Measurements from ENCODE around the gene TUBA1B. TPM values are rescaled to one million over a fixed set of nuclear protein-coding genes. Genes with fewer than 3 reads are reported as not detected.
A peak's percentile ranks its signal among the peaks of the same experiment; 100 is the strongest.
"Not testable (repeated sequence)": the region's sequence is repeated elsewhere in the genome, so short reads cannot be mapped to it uniquely, and the experiment has no call there.

The TUBA1B gene
- polyA plus RNA-seq, 3 donors = 920 to 1,214 (median 1,042) TPM

DNA sequence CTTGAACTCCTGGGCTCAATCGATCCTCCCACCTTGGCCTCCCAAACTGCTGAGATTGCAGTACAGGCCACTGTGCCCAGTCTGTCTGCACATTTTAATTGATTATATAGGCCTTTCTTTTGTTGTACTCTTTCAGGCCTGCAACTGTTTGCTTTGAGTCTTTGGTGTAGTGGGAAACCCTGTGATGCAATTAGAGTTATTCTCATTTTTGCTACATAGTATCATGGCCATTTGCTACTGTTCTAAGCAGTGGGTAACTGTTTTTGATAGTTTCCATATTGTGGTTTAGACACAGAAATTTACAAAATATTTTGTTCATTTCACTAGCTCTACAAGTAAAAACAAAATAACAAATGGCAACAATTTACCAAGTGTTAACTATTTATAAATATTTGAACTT, 6.3 kb upstream of the TUBA1B start:
- DNase-seq (ENCODE audit: extremely low read depth in 1 of 11, low read depth in 9 of 11, low spot score in 4 of 11) = no peak

DNA sequence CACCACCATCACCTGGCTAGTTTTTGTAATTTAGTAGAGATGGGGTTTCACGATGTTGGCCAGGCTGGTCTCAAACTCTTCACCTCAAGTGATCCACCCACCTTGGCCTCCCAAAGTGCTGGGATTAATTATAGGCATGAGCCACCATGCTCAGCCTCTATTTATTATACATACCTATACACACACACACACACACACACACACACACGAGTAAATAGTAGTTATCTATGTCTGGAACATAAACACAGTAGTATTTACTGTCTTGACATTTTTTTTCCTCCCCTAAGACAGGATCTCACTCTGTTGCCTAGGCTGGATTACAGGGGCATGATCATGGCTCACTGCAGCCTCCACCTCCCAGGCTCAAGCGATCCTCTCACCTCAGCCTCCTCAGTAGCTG, 5.8 kb upstream of the TUBA1B start:
- not testable (repeated sequence) for DNase-seq (ENCODE audit: extremely low read depth in 1 of 11, low read depth in 9 of 11, low spot score in 4 of 11)

DNA sequence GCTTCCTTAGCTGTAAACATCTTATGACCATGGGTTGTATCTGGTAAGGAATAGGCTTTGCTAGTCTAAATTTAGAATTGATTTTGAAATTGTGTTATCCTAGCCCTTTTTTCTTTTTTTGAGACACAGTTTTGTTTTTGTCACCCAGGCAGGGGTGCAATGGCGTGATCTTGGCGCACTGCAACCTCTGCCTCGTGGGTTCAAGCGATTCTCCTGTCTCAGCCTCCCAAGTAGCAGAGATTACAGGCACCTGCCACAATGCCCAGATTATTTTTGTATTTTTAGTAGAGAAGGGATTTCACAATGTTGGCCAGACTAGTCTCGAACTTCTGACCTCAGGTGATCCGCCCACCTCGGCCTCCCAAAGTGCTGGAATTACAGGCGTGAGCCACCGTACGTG, 2.4 kb upstream of the TUBA1B start:
- no peak for DNase-seq (ENCODE audit: extremely low read depth in 1 of 11, low read depth in 9 of 11, low spot score in 4 of 11)

DNA sequence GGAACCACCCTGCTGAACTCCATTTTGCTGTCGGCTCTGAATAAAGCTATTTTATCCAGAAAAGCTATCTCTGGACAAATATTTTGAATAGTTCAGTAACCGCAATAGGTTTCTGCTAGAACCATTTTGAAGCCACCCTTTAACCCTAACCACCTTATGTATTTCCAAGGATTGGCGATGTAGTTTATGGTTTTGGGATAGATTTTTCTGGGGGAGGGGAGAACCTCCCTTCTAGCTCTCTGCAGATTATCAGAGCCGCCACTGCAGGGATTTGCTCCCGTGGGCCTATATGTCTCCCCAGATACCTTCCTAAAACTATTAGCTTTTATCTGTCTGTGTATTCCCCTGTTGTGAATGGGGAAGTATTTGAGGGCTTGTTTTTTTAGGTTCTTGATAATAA, 1.8 kb upstream of the TUBA1B start:
- no peak for DNase-seq (ENCODE audit: extremely low read depth in 1 of 11, low read depth in 9 of 11, low spot score in 4 of 11)

DNA sequence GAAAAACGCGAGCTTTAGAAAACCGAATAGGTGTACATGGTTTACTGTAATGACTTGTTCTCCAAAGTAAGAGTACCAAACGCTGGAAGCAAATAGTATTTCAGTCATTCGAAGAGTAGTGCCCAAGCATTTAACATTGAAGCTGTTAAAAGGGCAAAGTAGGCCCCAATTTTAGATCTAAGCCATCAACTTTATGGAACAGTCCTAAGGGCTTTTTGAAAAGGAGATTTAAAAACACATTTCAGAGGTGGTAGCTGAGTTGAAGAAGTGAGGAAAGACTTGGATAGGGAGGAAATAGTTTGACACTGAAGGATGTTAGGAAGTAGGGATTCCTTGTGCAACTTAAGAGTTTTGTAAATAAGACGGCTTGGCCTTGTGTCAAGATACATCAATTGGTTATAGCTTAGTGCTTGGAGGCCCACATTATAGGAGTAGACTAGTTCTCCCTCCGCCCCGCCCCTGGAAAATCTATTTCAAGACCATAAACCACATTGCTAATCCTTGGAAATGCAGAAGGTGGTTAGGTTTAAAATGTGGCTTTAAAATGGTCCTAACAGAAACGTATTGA, 783 bp upstream of the TUBA1B start:
- peak in 1 of 11 donors; percentile 28 for DNase-seq (ENCODE audit: extremely low read depth in 1 of 11, low read depth in 9 of 11, low spot score in 4 of 11)

DNA sequence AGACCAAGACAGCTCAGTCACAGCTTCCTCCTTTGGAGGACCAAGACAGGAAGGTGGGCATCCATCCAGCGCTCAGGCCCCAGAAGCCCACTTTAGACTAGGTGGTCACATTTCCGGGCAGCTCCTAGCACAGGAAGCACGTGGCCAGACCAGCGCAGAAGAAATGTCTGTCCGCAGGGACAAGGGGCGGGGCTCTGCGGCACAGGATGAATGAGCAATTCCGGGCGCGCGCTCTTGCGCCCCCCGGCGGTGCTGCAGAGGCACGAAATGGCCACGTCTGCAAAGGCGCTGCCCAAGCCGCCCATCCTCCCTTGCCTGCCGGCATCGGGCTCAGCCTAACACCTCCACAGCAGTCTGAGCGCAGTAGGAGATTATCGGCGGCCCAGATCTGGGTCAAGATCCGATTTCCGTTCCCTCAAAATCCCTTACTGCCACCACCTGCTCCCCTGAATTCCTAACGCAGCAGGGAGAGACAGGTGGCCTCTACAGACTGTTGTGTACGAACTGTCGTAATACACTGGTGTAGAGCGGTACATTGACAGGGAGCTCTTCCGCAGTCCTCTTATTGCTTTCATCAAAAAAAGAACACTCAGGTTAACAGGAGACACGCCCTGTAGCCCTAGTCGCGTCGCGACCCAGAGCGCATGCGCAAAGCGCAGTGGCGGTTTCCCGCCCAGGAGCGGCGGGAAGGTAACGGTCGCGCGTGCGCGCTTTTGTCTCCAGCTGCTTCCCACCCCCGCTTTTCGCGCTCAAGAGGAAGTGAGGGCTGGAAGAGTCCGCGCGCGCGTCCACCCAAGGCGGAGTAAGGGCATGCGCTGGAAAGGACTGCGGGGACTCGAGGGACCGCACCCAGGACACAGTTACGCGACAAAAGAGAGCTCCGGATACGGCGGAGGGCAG, 794 bp downstream of the TUBA1B start:
- DNase-seq (ENCODE audit: extremely low read depth in 1 of 11, low read depth in 9 of 11, low spot score in 4 of 11) = peak; percentile 84 to 91 (median 88)

DNA sequence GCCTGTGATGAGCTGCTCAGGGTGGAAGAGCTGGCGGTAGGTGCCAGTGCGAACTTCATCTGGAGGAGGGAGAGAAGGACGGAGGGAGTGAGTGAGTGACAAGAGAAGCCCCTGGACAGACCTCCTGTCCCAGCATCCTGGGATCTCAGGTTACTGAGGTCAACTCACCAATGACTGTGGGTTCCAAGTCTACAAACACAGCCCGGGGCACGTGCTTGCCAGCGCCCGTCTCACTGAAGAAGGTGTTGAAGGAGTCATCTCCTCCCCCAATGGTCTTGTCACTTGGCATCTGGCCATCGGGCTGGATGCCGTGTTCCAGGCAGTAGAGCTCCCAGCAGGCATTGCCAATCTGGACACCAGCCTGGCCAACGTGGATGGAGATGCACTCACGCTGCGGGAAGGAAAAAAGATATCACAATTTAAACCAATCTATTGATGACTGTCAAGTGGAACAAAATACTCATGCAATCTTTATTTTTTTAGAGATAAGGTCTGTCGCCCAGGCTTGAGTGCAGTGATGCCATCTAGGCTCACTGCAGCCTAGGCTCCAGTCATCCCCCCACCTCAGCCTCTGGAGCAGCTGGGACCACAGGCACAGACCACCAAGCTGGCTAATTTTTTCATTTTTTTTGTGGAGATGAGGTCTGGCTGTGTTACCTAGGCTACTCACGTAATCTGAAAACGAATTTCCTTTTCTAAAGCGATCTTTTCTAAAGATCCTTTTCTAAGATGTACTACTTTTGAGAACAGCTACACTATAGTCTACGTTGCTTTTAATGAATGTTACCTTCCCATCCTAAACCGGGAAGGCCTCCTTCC, 1.7 kb downstream of the TUBA1B start:
- no peak for DNase-seq (ENCODE audit: extremely low read depth in 1 of 11, low read depth in 9 of 11, low spot score in 4 of 11)

DNA sequence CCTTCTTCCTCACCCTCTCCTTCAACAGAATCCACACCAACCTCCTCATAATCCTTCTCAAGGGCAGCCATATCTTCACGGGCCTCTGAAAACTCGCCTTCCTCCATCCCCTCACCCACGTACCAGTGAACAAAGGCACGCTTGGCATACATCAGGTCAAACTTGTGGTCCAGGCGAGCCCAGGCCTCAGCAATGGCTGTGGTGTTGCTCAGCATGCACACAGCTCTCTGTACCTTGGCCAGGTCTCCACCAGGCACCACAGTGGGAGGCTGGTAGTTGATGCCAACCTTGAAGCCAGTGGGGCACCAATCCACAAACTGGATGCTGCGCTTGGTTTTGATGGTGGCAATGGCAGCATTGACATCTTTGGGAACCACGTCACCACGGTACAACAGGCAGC, 3.2 kb downstream of the TUBA1B start:
- not testable (repeated sequence) for DNase-seq (ENCODE audit: extremely low read depth in 1 of 11, low read depth in 9 of 11, low spot score in 4 of 11)

DNA sequence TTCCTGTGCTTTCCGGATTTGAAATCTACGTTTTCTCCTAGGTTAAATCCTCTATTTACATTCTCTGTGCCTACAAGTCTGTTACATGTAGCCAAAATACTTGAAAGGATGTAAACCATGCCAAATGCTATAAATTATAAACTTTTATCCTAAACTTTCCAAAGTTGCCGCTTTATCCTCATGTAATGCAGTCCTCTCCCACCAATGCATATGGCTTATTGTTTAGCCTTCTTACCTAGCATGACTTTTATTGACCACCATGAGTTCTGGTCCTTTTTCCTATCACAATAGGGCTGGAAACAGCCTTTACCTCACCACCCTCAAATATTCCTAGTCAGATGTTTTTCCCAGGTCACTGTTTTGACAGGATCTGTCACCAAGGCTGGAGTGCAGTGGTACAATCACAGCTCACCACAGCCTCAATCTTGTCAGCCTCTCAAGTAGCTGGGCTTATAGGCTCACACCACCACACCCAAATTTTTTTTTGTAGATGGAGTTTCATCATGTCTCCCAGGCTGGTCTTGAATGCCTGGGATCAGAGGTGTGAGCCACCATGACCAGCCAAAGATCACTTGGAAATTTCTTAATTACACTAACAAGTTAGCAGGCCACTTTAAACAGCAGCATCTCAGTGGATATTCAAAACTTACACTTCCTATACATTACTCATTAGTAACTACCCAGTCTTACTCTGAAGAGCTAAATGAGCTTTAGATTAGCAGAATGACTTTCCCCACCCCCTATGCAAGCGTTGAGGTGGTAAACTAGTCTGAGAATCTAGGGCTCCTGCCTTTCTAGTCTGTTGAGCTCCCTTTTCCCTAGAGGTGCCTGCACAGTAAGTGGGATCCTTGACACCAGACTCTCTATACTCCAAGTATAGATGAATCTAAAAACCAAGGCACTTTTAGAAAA, 4.1 kb downstream of the TUBA1B start:
- DNase-seq (ENCODE audit: extremely low read depth in 1 of 11, low read depth in 9 of 11, low spot score in 4 of 11) = no peak

DNA sequence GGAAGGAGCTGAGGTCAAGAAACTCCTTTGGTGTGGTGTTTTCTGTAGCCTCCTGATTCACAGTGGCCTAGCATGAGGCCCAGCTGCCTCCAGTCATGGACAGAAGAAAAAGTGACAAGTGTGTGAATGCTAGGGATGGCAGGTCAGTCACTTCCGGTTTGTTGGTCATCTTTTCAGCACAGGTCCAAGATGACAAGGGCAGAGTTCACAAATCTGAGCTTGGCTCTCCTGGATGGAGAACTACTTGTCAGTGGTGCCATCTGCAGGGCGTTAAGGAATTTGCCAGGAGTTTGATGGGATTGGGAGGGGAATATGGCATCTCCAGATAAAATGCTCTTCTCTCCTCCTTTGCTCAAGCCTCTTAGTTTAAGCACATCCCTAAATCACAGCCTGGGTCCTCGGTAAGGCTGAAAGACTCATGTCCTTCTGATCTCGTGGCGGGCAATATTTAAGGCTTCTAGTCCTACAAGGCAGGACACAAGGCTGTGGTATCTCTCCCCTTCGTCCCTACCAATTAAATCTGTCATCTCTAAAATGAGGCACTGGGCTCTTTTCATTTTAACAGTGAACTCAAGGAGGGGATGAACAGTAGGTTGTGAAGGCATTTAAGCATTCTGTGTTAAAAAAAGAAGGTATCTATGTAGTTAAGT, 10.0 kb downstream of the TUBA1B start:
- DNase-seq (ENCODE audit: extremely low read depth in 1 of 11, low read depth in 9 of 11, low spot score in 4 of 11) = peak in 1 of 11 donors; percentile 33

DNA sequence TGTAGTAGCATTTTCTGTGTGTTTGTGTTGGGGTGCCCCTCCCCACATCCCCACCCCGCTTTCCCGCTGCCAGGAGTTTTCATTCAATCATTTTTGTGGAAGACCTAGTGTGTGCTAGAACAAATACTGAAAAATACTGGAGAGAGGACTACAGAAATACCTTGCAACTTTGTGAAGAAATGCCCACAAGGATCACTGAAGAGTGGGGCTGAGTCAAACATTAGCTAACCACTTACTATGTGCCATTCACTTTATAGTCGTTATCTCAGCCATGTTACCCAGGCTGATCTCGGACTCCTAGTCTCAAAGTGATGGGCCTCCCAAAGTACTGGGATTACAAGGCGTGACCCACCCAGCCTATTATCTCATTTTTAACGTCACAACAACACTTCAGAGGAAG, 20.0 kb downstream of the TUBA1B start:
- DNase-seq (ENCODE audit: extremely low read depth in 1 of 11, low read depth in 9 of 11, low spot score in 4 of 11) = no peak

DNA sequence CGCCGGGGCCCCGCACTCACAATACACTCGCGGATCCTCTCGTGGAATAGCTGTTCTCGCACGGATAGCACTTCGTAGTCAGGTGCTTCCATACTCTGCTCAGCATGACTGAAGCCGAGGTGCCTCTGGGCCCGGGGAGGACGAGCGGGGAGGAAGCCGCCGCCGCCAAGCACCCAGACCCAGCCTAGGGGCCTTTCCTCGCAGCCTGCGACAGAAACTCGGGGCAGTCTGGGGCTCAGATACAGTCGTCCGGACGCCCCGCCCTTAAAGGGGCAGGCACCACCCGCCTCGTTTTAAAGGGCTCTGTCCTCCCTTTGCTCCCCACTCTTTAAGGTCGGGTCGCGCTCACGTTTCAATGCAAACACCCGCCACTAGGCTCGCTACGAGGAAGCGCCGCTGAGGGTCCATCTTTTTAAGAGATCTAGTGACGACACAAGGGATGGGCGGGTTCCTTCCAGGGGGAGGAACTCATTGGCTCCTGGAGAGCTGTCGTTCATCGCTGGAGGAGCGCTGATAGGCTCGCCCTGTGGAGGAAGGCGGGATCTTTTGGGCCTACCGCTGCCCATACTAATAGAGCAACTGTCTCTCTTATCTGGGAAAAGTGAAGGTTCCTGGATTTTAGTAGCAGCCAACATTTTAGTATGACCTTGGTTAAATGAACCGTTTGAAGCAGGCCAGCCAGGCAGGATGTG, 20.6 kb downstream of the TUBA1B start, which contains the start of gene LMBR1L:
Gene LMBR1L (minus strand): TSS at position 384 of the 692 bp plus-strand sequence. CDS start 292 bp downstream, at position 92.
- peak; percentile 94 to 98 (median 97) for DNase-seq (ENCODE audit: extremely low read depth in 1 of 11, low read depth in 9 of 11, low spot score in 4 of 11)

DNA sequence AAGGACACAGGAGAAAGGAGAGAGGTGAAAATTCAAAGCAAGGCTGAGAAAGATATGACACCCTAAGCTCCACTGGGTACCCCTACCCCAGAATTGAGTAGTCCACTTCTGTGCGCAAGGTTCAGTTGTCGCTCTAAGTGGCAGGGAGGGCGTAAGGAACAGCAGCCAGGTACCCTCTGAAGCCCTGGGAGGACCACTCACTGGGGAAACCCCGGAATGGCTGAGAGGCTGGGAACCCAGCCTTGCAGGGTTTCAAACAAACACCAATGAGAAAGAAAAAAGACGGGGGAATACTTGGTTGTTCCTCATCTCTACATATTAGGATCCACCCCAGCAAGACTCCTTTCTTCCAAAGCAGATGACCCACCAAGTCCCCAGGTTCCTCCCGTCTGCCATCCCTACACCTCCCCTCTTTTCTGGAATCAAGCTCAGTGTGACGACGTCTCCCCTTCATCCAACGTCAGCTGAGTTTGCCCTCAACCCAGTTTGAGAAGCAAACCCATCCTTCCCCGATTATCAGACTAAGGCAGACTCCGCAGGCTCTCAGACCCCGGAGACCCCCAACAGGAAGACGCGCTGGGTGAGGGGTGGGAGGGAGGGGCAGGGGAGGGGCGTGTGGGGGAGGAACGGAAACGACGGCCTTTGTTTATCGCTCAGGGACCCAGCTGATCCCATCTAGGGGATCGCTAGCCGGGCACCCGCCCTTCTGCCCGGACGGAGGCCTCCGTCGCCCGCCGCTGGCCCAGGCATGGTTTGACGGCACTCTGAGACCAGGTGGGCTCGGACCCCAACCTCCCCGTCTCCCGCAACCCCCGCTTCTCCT, 21.3 kb downstream of the TUBA1B start:
- peak in 1 of 11 donors; percentile 50 for DNase-seq (ENCODE audit: extremely low read depth in 1 of 11, low read depth in 9 of 11, low spot score in 4 of 11)

DNA sequence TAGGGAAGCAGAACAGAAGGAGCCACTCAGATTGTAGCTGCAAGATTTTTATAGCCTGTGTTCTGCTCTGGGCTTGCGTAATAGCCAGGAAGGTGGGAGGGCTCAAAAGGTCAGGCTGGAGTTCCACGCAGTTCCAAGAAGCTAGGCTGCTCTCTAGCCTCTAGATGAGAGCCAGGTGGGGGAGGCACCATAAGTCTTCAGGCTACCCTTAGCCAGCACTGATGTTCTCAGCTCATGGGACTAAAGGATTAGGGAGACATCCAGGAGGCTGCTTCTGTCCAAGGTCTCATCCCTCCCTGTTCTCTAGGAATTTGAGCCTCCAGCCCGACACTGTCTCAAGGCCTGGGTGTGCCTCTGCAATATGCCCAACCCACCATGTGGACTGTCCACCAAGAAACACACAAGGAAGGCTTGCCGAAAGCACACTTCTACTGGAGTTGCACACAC, 22.2 kb downstream of the TUBA1B start:
- no peak for DNase-seq (ENCODE audit: extremely low read depth in 1 of 11, low read depth in 9 of 11, low spot score in 4 of 11)

DNA sequence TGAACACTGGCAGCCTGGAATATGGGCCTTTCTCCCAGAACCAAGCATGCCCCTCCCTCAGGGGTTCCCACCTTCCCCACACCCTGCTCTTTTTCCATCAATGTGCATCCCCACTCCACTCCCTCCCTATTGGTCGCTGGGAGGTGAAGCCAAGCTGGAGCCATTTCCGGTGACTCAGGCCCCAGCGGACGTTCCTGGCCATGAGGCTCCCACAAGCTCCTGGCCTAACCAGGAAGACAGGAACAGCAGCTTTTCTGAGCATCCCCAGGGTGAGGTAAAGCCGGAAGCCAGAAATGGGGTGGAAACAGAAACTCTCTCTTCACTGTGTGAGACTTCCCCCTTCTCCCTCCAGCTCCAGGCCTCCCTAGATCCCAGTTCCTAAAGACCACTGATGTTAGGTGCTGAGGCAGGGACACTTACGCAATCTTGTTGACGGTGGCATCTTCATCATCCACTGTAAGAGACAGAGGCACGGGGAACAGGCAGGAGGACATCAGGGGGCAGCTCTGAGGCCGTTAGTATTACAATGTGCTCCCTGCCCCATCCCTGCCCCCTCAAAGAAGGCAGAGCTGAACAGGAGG, 25.6 kb downstream of the TUBA1B start:
- DNase-seq (ENCODE audit: extremely low read depth in 1 of 11, low read depth in 9 of 11, low spot score in 4 of 11) = no peak

DNA sequence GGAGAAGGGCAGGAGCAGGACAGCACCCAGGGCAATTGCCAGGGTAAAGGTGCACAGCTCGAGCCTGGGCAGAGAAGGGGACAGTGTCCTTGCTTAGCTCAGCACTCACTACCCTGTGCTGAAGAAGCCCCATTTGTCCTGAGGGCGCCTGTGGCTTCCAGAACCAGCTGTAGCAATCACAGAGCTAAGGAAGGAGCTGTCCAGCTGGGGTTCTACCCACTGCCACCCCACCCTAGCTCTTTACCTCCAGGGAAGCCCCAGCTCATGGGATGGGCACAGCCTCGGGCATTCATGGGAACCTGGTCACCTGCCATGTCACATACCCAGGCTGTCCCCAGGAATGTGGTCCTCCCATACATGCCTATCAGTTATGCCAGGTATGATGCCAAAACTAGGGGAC, 26.4 kb downstream of the TUBA1B start:
- no peak for DNase-seq (ENCODE audit: extremely low read depth in 1 of 11, low read depth in 9 of 11, low spot score in 4 of 11)
